Measurements from ENCODE around the gene FLT3.

FLT3 gene

GRCh38 chr13:28022848-28023518, 77.4 kb downstream of the FLT3 start:
- DNase-seq (ENCODE audit: low read depth in 1 of 2, low spot score in 1 of 2), result no peak
- Histone ChIP-seq H3K4me3 (replicated peaks; ENCODE audit: insufficient read depth, low read length) (no peak overlapping the region), H3K27ac (replicated peaks) (no peak overlapping the region), H3K27me3 (ENCODE audit: insufficient read depth, poor library complexity, severe bottlenecking) (no peaks in the 10 kb centered on the region)
- no peak for TF ChIP-seq SPI1 (IDR thresholded peaks at IDR 0.05; ENCODE audit: borderline replicate concordance, low read depth)
- no peak for TF ChIP-seq POLR2AphosphoS5 (IDR thresholded peaks at IDR 0.05; ENCODE audit: low read depth)
- no peak for TF ChIP-seq REST (IDR thresholded peaks at IDR 0.05; ENCODE audit: insufficient replicate concordance, low read depth)
- no peak for TF ChIP-seq CTCF (IDR thresholded peaks at IDR 0.05; ENCODE audit: insufficient read depth, low read length)
- no peak for TF ChIP-seq GABPA (IDR thresholded peaks at IDR 0.05; ENCODE audit: low read depth)

GRCh38 chr13:28014301-28014700, 86.1 kb downstream of the FLT3 start:
- no peaks in the 10 kb centered on the region for H3K27me3 ChIP-seq (ENCODE audit: insufficient read depth, poor library complexity, severe bottlenecking)
- no peak overlapping the region for H3K4me3 ChIP-seq (replicated peaks; ENCODE audit: insufficient read depth, low read length)
- H3K27ac ChIP-seq (replicated peaks), result no peak overlapping the region
- TF ChIP-seq GABPA (IDR thresholded peaks at IDR 0.05; ENCODE audit: low read depth) (no peak), POLR2AphosphoS5 (IDR thresholded peaks at IDR 0.05; ENCODE audit: low read depth) (no peak), SPI1 (IDR thresholded peaks at IDR 0.05; ENCODE audit: borderline replicate concordance, low read depth) (no peak), CTCF (IDR thresholded peaks at IDR 0.05; ENCODE audit: insufficient read depth, low read length) (no peak), REST (IDR thresholded peaks at IDR 0.05; ENCODE audit: insufficient replicate concordance, low read depth) (no peak)
- DNase-seq (ENCODE audit: low read depth in 1 of 2, low spot score in 1 of 2), result no peak

GRCh38 chr13:28013482-28013881, 86.9 kb downstream of the FLT3 start:
- no peak for TF ChIP-seq SPI1 (IDR thresholded peaks at IDR 0.05; ENCODE audit: borderline replicate concordance, low read depth)
- TF ChIP-seq GABPA (IDR thresholded peaks at IDR 0.05; ENCODE audit: low read depth), result no peak
- no peak for TF ChIP-seq REST (IDR thresholded peaks at IDR 0.05; ENCODE audit: insufficient replicate concordance, low read depth)
- no peak for TF ChIP-seq POLR2AphosphoS5 (IDR thresholded peaks at IDR 0.05; ENCODE audit: low read depth)
- TF ChIP-seq CTCF (IDR thresholded peaks at IDR 0.05; ENCODE audit: insufficient read depth, low read length), result no peak
- H3K27me3 ChIP-seq (ENCODE audit: insufficient read depth, poor library complexity, severe bottlenecking), result no peaks in the 10 kb centered on the region

More at GRCh38 chr13:28013482-28013881, 86.9 kb downstream of the FLT3 start:
- no peak overlapping the region for H3K4me3 ChIP-seq (replicated peaks; ENCODE audit: insufficient read depth, low read length)
- H3K27ac ChIP-seq (replicated peaks), result no peak overlapping the region
- DNase-seq (ENCODE audit: low read depth in 1 of 2, low spot score in 1 of 2), result no peak

All from HL-60 (cell line).